Measurements from ENCODE around the gene RNF220.
"Not testable (repeated sequence)": the region's sequence is repeated elsewhere in the genome, so short reads cannot be mapped to it uniquely, and the experiment has no call there.

The RNF220 gene

GRCh38 chr1:44659566-44659965 is 254.5 kb downstream of the RNF220 start:
- TF ChIP-seq CTCF (IDR thresholded peaks at IDR 0.05) = no peak
- H3K27ac ChIP-seq = no peak overlapping the region

GRCh38 chr1:44660176-44660575 is 255.1 kb downstream of the RNF220 start:
- no peak for DNase-seq (ENCODE audit: low spot score)
- Histone ChIP-seq H3K27ac (no peak overlapping the region), H3K4me3 (no peak overlapping the region)
- TF ChIP-seq CTCF (IDR thresholded peaks at IDR 0.05) = no peak

More at GRCh38 chr1:44659566-44659965, 254.5 kb downstream of the RNF220 start:
- no peak overlapping the region for H3K4me3 ChIP-seq
- no peak for DNase-seq (ENCODE audit: low spot score)

- H3K27ac ChIP-seq = no peak overlapping the region
- TF ChIP-seq CTCF (IDR thresholded peaks at IDR 0.05) = no peak
- no peak overlapping the region for H3K4me3 ChIP-seq
- DNase-seq (ENCODE audit: low spot score) = no peak
These were observed 257.0 kb downstream of the RNF220 start for GRCh38 chr1:44661781-44662682.

- no peak for DNase-seq (ENCODE audit: low spot score)
- Histone ChIP-seq H3K27ac (no peak overlapping the region), H3K4me3 (no peak overlapping the region)
- no peak for TF ChIP-seq CTCF (IDR thresholded peaks at IDR 0.05)
These were observed 257.6 kb downstream of the RNF220 start for GRCh38 chr1:44662683-44663030.

- Histone ChIP-seq H3K4me3 (no peak overlapping the region), H3K27ac (no peak overlapping the region)
- no peak for TF ChIP-seq CTCF (IDR thresholded peaks at IDR 0.05)
- no peak for DNase-seq (ENCODE audit: low spot score)
These were observed 258.4 kb downstream of the RNF220 start for GRCh38 chr1:44663417-44663816.

GRCh38 chr1:44664730-44665370 is 259.8 kb downstream of the RNF220 start:
- no peak for TF ChIP-seq CTCF (IDR thresholded peaks at IDR 0.05)
- DNase-seq (ENCODE audit: low spot score) = no peak
- Histone ChIP-seq H3K4me3 (no peak overlapping the region), H3K27ac (no peak overlapping the region)

- not testable (repeated sequence) for DNase-seq (ENCODE audit: low spot score)
These were observed 261.7 kb downstream of the RNF220 start for GRCh38 chr1:44666719-44667118.

More at GRCh38 chr1:44666719-44667118, 261.7 kb downstream of the RNF220 start:
- H3K4me3 ChIP-seq, H3K27ac ChIP-seq: not testable (repeated sequence)

Data from coronary artery (tissue), 2 donors.